ENCODE data around the gene ATP1B1. TPM values are rescaled to one million over a fixed set of nuclear protein-coding genes. Genes with fewer than 3 reads are reported as not detected.

The ATP1B1 gene
- total RNA-seq, 4 donors from 2014 or later = 94.8 to 137 (median 103) TPM

DNA sequence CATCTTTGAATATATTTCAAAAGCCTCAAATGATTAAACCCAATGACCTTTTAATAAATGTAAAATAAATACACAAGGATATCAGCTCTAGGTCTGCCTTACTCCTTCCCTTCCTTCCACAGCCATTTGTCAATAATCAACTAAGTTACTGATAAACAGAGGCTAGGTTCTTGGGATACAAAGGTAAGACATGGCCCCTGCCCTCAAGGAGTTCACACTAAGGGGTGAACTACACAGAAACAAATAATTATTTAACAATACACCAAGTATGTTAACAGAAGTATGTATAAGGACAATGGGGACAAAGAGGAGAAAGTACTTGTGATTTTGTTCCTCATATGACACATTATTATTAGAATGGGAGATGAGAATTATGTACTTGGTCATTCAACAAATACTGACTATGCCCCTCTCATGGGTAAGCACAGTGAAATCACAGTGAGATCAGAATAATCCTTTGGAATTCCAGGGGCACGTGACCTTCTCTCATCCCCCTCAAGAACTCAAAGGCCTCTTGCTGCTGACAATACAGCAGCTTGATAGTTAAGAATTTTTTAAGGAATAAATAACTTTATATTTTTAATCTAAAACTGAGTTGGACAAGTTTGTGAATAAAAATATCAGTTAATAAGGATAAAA lies 40.2 kb downstream of the ATP1B1 start:
- no peaks in the 10 kb centered on the region for H3K4me1 ChIP-seq
- TF ChIP-seq POLR2A (IDR thresholded peaks at IDR 0.05) = no peak
- no peak for TF ChIP-seq EP300 (IDR thresholded peaks at IDR 0.05)
- no peak for TF ChIP-seq POLR2AphosphoS5 (IDR thresholded peaks at IDR 0.05)
- TF ChIP-seq, protein P1, sequence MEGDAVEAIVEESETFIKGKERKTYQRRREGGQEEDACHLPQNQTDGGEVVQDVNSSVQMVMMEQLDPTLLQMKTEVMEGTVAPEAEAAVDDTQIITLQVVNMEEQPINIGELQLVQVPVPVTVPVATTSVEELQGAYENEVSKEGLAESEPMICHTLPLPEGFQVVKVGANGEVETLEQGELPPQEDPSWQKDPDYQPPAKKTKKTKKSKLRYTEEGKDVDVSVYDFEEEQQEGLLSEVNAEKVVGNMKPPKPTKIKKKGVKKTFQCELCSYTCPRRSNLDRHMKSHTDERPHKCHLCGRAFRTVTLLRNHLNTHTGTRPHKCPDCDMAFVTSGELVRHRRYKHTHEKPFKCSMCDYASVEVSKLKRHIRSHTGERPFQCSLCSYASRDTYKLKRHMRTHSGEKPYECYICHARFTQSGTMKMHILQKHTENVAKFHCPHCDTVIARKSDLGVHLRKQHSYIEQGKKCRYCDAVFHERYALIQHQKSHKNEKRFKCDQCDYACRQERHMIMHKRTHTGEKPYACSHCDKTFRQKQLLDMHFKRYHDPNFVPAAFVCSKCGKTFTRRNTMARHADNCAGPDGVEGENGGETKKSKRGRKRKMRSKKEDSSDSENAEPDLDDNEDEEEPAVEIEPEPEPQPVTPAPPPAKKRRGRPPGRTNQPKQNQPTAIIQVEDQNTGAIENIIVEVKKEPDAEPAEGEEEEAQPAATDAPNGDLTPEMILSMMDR (IDR thresholded peaks at IDR 0.05) = no peak
- no peak for ATAC-seq
- H3K9me3 ChIP-seq = no peaks in the 10 kb centered on the region
- no peak overlapping the region for H3K4me3 ChIP-seq
- H3K27me3 ChIP-seq = no peaks in the 10 kb centered on the region
- no peaks in the 10 kb centered on the region for H3K36me3 ChIP-seq
- no peak overlapping the region for H3K27ac ChIP-seq
- WGBS, 2 donors (ENCODE audit: low coverage in 1 of 2) = 89 to 100% methylated on average over 1 of the region's 1 CpG

DNA sequence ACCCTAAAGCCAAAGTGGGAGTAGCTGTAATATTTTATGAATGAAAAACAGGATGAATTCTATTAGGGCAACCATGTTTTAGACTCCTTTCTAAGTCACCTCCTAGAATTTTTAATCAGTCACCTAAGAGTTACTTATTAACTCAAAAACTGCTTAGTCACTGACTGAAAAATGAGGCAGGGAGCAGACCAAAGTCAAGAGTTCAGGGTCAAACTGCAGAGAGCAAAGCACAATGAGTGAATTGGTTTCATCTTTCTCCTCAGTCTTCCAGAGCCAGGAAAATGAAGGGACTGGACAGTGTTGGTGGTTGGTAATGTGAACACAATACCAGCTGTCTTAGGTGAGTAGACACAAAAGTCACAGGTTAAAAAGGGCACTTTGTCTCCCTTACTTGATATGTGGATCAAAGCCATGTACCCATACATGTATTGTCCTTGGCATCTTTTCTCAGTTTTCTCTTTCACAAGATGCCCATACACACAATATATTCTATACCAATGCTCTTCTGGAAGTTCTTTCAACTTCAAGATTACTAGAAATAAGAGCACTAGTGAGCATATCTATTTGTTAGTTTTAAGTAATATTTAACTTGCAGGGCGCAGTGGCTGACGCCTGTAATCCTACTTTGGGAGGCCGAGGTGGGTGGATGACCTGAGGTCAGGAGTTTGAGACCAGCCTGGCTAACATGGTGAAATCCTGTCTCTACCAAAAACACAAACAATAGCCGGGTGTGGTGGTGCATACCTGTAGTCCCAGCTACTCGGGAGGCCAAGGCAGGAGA lies 42.2 kb downstream of the ATP1B1 start:
- TF ChIP-seq, protein P1 (IDR thresholded peaks at IDR 0.05) = no peak
- TF ChIP-seq EP300 (IDR thresholded peaks at IDR 0.05) = no peak
- no peak for TF ChIP-seq POLR2AphosphoS5 (IDR thresholded peaks at IDR 0.05)
- TF ChIP-seq POLR2A (IDR thresholded peaks at IDR 0.05) = no peak
- no peaks in the 10 kb centered on the region for H3K9me3 ChIP-seq
- no peak overlapping the region for H3K4me3 ChIP-seq
- no peak for ATAC-seq
- H3K4me1 ChIP-seq = no peaks in the 10 kb centered on the region
- no peaks in the 10 kb centered on the region for H3K27me3 ChIP-seq
- WGBS, 2 donors (ENCODE audit: low coverage in 1 of 2) = 72 to 90% methylated on average over 3 to 5 of the region's 5 CpGs
- no peak overlapping the region for H3K27ac ChIP-seq
- no peaks in the 10 kb centered on the region for H3K36me3 ChIP-seq

DNA sequence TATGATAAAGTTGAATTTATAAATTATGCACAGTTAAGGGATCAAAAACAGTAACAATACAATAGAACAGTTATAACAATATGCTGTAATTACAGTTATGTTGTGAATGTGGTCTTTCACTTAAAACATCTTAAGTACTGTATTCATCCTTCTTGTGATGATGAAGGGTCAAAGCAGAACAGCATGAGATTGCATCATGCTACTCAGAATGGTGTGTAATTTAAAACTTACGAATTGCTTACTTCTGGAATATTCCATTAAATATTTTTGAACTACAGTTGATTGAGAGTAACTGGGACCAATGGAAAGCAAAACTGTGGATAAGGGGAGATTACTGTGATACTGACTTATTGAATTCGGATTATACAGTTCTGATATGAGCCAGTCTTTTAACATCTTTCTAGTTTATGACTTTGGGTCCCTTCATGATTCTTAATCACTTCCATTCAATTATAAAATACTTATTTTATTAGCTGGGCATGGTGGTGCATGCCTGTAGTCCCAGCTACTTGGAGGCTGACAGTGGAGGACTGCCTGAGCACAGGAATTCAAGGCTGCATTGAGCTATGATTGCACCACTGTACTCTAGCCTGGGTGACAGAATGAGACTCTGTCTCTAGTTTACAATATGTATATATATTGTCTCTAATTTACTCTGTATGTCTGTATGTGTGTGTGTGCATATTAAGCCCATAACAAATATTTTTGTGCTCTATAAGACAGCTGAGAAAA lies 43.2 kb downstream of the ATP1B1 start:
- 76 to 90% methylated on average over 2 of the region's 2 CpGs for WGBS, 2 donors (ENCODE audit: low coverage in 1 of 2)
- H3K9me3 ChIP-seq = no peaks in the 10 kb centered on the region
- no peaks in the 10 kb centered on the region for H3K4me1 ChIP-seq
- no peaks in the 10 kb centered on the region for H3K36me3 ChIP-seq
- H3K27ac ChIP-seq = no peak overlapping the region
- ATAC-seq = no peak
- H3K4me3 ChIP-seq = no peak overlapping the region
- TF ChIP-seq EP300 (IDR thresholded peaks at IDR 0.05) = no peak
- TF ChIP-seq, protein P1 (IDR thresholded peaks at IDR 0.05) = no peak
- TF ChIP-seq POLR2AphosphoS5 (IDR thresholded peaks at IDR 0.05) = no peak
- TF ChIP-seq POLR2A (IDR thresholded peaks at IDR 0.05) = no peak
- no peaks in the 10 kb centered on the region for H3K27me3 ChIP-seq

DNA sequence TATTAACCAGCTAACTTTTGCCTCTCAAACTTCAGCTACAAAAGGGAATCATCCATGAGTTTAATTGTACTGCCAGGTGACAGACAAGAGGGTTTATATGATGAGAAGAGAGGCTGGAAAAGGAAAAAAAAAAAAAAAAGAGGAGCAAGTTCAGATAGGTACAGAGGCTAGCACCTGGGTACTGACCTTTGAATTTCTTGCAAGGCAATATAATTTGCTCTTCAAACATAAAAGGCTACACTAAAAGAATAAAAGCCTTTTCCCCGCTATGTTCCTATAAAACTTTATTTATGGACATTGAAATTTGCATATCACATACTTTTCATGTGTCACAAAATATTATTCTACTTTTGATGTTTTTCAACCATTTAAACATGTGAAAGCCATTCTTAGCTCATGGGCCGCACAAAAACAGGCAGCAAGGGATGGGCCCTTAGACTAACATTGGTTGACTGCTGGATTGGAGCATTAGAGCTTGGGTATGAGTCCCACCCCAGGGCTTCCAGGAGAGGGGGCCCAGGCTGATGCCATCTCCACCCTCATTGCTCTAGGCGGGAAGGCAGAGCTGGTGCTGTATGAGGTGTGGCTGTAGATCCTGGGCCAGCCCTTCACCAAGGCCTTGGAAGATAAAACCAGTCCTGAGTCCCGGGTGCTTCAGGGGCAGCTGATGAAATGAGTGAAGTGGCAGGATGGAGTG lies 44.3 kb downstream of the ATP1B1 start:
- H3K36me3 ChIP-seq = no peaks in the 10 kb centered on the region
- H3K27me3 ChIP-seq = no peaks in the 10 kb centered on the region
- H3K4me1 ChIP-seq = peaks cover 0 to 2% (median 0%) of the 10 kb centered on the region in 3 donors
- no peaks in the 10 kb centered on the region for H3K9me3 ChIP-seq
- no peak overlapping the region for H3K4me3 ChIP-seq
- 90 to 100% methylated on average over 2 to 3 of the region's 4 CpGs for WGBS, 2 donors (ENCODE audit: low coverage in 1 of 2)
- no peak for ATAC-seq
- no peak overlapping the region for H3K27ac ChIP-seq
- TF ChIP-seq, protein P1 (IDR thresholded peaks at IDR 0.05) = no peak
- TF ChIP-seq POLR2AphosphoS5 (IDR thresholded peaks at IDR 0.05) (no peak), POLR2A (IDR thresholded peaks at IDR 0.05) (no peak), EP300 (IDR thresholded peaks at IDR 0.05) (no peak)

All from gastroesophageal sphincter (tissue), 4 donors.